ENCODE measurements around the gene ADAT3.

The ADAT3 gene

GRCh38 chr19:1860821-1861598 lies 44.2 kb upstream of the ADAT3 start:
- Histone ChIP-seq H3K27ac (ENCODE audit: low read depth, low read length) (peak overlapping the region; percentile 78), H3K4me3 (ENCODE audit: low read depth in 1 of 2, low read length in 2 of 2) (peak overlapping the region; percentile 73 to 81), H3K9me3 (ENCODE audit: control insufficient read depth in 1 of 2, low read length in 2 of 2) (no peaks in the 10 kb centered on the region), H3K27me3 (ENCODE audit: control insufficient read depth in 1 of 2, insufficient read depth in 2 of 2, low read length in 2 of 2) (no peaks in the 10 kb centered on the region), H3K4me1 (ENCODE audit: control insufficient read depth in 1 of 2, insufficient read depth in 2 of 2, low read length in 2 of 2) (peaks cover 51 to 53% of the 10 kb centered on the region in 2 donors), H3K36me3 (ENCODE audit: control insufficient read depth in 1 of 2, insufficient read depth in 2 of 2, low read length in 2 of 2) (no peaks in the 10 kb centered on the region), H3K9ac (ENCODE audit: low read depth in 1 of 2, low read length in 2 of 2) (peak overlapping the region; percentile 81 to 84)

GRCh38 chr19:1861599-1862031 lies 43.6 kb upstream of the ADAT3 start:
- H3K27ac ChIP-seq (ENCODE audit: low read depth, low read length) = no peak overlapping the region
- peak overlapping the region; percentile 73 to 81 for H3K4me3 ChIP-seq (ENCODE audit: low read depth in 1 of 2, low read length in 2 of 2)
- H3K9ac ChIP-seq (ENCODE audit: low read depth in 1 of 2, low read length in 2 of 2) = peak overlapping the region; percentile 81 to 84
- no peaks in the 10 kb centered on the region for H3K36me3 ChIP-seq (ENCODE audit: control insufficient read depth in 1 of 2, insufficient read depth in 2 of 2, low read length in 2 of 2)
- H3K4me1 ChIP-seq (ENCODE audit: control insufficient read depth in 1 of 2, insufficient read depth in 2 of 2, low read length in 2 of 2) = peaks cover 45 to 47% of the 10 kb centered on the region in 2 donors
- no peaks in the 10 kb centered on the region for H3K27me3 ChIP-seq (ENCODE audit: control insufficient read depth in 1 of 2, insufficient read depth in 2 of 2, low read length in 2 of 2)
- H3K9me3 ChIP-seq (ENCODE audit: control insufficient read depth in 1 of 2, low read length in 2 of 2) = no peaks in the 10 kb centered on the region

GRCh38 chr19:1862068-1862423 lies 43.2 kb upstream of the ADAT3 start:
- Histone ChIP-seq H3K4me1 (ENCODE audit: control insufficient read depth in 1 of 2, insufficient read depth in 2 of 2, low read length in 2 of 2) (peaks cover 44 to 47% of the 10 kb centered on the region in 2 donors), H3K27ac (ENCODE audit: low read depth, low read length) (no peak overlapping the region), H3K36me3 (ENCODE audit: control insufficient read depth in 1 of 2, insufficient read depth in 2 of 2, low read length in 2 of 2) (no peaks in the 10 kb centered on the region), H3K27me3 (ENCODE audit: control insufficient read depth in 1 of 2, insufficient read depth in 2 of 2, low read length in 2 of 2) (no peaks in the 10 kb centered on the region), H3K9me3 (ENCODE audit: control insufficient read depth in 1 of 2, low read length in 2 of 2) (no peaks in the 10 kb centered on the region), H3K9ac (ENCODE audit: low read depth in 1 of 2, low read length in 2 of 2) (peak overlapping the region; percentile 81 to 84), H3K4me3 (ENCODE audit: low read depth in 1 of 2, low read length in 2 of 2) (peak overlapping the region; percentile 73 to 81)

GRCh38 chr19:1862424-1863327 lies 42.5 kb upstream of the ADAT3 start:
- H3K27me3 ChIP-seq (ENCODE audit: control insufficient read depth in 1 of 2, insufficient read depth in 2 of 2, low read length in 2 of 2) = no peaks in the 10 kb centered on the region
- peak overlapping the region; percentile 81 to 84 for H3K9ac ChIP-seq (ENCODE audit: low read depth in 1 of 2, low read length in 2 of 2)
- H3K9me3 ChIP-seq (ENCODE audit: control insufficient read depth in 1 of 2, low read length in 2 of 2) = no peaks in the 10 kb centered on the region
- H3K36me3 ChIP-seq (ENCODE audit: control insufficient read depth in 1 of 2, insufficient read depth in 2 of 2, low read length in 2 of 2) = no peaks in the 10 kb centered on the region
- peaks cover 42 to 46% of the 10 kb centered on the region in 2 donors for H3K4me1 ChIP-seq (ENCODE audit: control insufficient read depth in 1 of 2, insufficient read depth in 2 of 2, low read length in 2 of 2)
- peak overlapping the region; percentile 87 for H3K27ac ChIP-seq (ENCODE audit: low read depth, low read length)
- peak overlapping the region; percentile 75 to 81 for H3K4me3 ChIP-seq (ENCODE audit: low read depth in 1 of 2, low read length in 2 of 2)

- peak within 1 kb of the TSS; percentile 87 for H3K27ac ChIP-seq (ENCODE audit: low read depth, low read length)
- peaks cover 36 to 40% of the 10 kb centered on the region in 2 donors for H3K4me1 ChIP-seq (ENCODE audit: control insufficient read depth in 1 of 2, insufficient read depth in 2 of 2, low read length in 2 of 2)
- no peaks in the 10 kb centered on the region for H3K27me3 ChIP-seq (ENCODE audit: control insufficient read depth in 1 of 2, insufficient read depth in 2 of 2, low read length in 2 of 2)
- H3K36me3 ChIP-seq (ENCODE audit: control insufficient read depth in 1 of 2, insufficient read depth in 2 of 2, low read length in 2 of 2) = no peaks in the 10 kb centered on the region
- H3K9ac ChIP-seq (ENCODE audit: low read depth in 1 of 2, low read length in 2 of 2) = peak within 1 kb of the TSS; percentile 81 to 84
- H3K4me3 ChIP-seq (ENCODE audit: low read depth in 1 of 2, low read length in 2 of 2) = peak within 1 kb of the TSS; percentile 75 to 81
- no peaks in the 10 kb centered on the region for H3K9me3 ChIP-seq (ENCODE audit: control insufficient read depth in 1 of 2, low read length in 2 of 2)
Observed at GRCh38 chr19:1863328-1863637, 41.9 kb upstream of the ADAT3 start, which contains the start of gene KLF16. Gene KLF16, minus strand, starts transcription at chr19:1863579. Its CDS starts 82 bp downstream, at chr19:1863497.

GRCh38 chr19:1863638-1864479 lies 41.3 kb upstream of the ADAT3 start:
- Histone ChIP-seq H3K27me3 (ENCODE audit: control insufficient read depth in 1 of 2, insufficient read depth in 2 of 2, low read length in 2 of 2) (no peaks in the 10 kb centered on the region), H3K4me3 (ENCODE audit: low read depth in 1 of 2, low read length in 2 of 2) (peak overlapping the region; percentile 59 to 73), H3K4me1 (ENCODE audit: control insufficient read depth in 1 of 2, insufficient read depth in 2 of 2, low read length in 2 of 2) (peaks cover 30 to 34% of the 10 kb centered on the region in 2 donors), H3K36me3 (ENCODE audit: control insufficient read depth in 1 of 2, insufficient read depth in 2 of 2, low read length in 2 of 2) (no peaks in the 10 kb centered on the region), H3K9me3 (ENCODE audit: control insufficient read depth in 1 of 2, low read length in 2 of 2) (no peaks in the 10 kb centered on the region), H3K9ac (ENCODE audit: low read depth in 1 of 2, low read length in 2 of 2) (peak overlapping the region; percentile 68 to 69), H3K27ac (ENCODE audit: low read depth, low read length) (peak overlapping the region; percentile 75)

- H3K27me3 ChIP-seq (ENCODE audit: control insufficient read depth in 1 of 2, insufficient read depth in 2 of 2, low read length in 2 of 2) = no peaks in the 10 kb centered on the region
Observed at GRCh38 chr19:1864480-1865171, 40.6 kb upstream of the ADAT3 start.

GRCh38 chr19:1865172-1866010 lies 39.8 kb upstream of the ADAT3 start:
- H3K4me1 ChIP-seq (ENCODE audit: control insufficient read depth in 1 of 2, insufficient read depth in 2 of 2, low read length in 2 of 2) = peaks cover 17 to 24% of the 10 kb centered on the region in 2 donors
- peak overlapping the region; percentile 75 for H3K27ac ChIP-seq (ENCODE audit: low read depth, low read length)
- H3K36me3 ChIP-seq (ENCODE audit: control insufficient read depth in 1 of 2, insufficient read depth in 2 of 2, low read length in 2 of 2) = no peaks in the 10 kb centered on the region
- H3K4me3 ChIP-seq (ENCODE audit: low read depth in 1 of 2, low read length in 2 of 2) = peak overlapping the region; percentile 59 to 73
- H3K9me3 ChIP-seq (ENCODE audit: control insufficient read depth in 1 of 2, low read length in 2 of 2) = no peaks in the 10 kb centered on the region
- H3K27me3 ChIP-seq (ENCODE audit: control insufficient read depth in 1 of 2, insufficient read depth in 2 of 2, low read length in 2 of 2) = no peaks in the 10 kb centered on the region
- H3K9ac ChIP-seq (ENCODE audit: low read depth in 1 of 2, low read length in 2 of 2) = peak overlapping the region; percentile 68 to 69

More at GRCh38 chr19:1864480-1865171, 40.6 kb upstream of the ADAT3 start:
- Histone ChIP-seq H3K27ac (ENCODE audit: low read depth, low read length) (peak overlapping the region; percentile 75), H3K4me3 (ENCODE audit: low read depth in 1 of 2, low read length in 2 of 2) (peak overlapping the region; percentile 59 to 73), H3K4me1 (ENCODE audit: control insufficient read depth in 1 of 2, insufficient read depth in 2 of 2, low read length in 2 of 2) (peaks cover 22 to 28% of the 10 kb centered on the region in 2 donors), H3K36me3 (ENCODE audit: control insufficient read depth in 1 of 2, insufficient read depth in 2 of 2, low read length in 2 of 2) (no peaks in the 10 kb centered on the region), H3K9ac (ENCODE audit: low read depth in 1 of 2, low read length in 2 of 2) (peak overlapping the region; percentile 68 to 69), H3K9me3 (ENCODE audit: control insufficient read depth in 1 of 2, low read length in 2 of 2) (no peaks in the 10 kb centered on the region)

Measured in duodenal mucosa (tissue), 2 donors.